ENCODE measurements around the gene LOXHD1.

- TF ChIP-seq, protein P1, sequence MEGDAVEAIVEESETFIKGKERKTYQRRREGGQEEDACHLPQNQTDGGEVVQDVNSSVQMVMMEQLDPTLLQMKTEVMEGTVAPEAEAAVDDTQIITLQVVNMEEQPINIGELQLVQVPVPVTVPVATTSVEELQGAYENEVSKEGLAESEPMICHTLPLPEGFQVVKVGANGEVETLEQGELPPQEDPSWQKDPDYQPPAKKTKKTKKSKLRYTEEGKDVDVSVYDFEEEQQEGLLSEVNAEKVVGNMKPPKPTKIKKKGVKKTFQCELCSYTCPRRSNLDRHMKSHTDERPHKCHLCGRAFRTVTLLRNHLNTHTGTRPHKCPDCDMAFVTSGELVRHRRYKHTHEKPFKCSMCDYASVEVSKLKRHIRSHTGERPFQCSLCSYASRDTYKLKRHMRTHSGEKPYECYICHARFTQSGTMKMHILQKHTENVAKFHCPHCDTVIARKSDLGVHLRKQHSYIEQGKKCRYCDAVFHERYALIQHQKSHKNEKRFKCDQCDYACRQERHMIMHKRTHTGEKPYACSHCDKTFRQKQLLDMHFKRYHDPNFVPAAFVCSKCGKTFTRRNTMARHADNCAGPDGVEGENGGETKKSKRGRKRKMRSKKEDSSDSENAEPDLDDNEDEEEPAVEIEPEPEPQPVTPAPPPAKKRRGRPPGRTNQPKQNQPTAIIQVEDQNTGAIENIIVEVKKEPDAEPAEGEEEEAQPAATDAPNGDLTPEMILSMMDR (conservative IDR thresholded peaks at IDR 0.05; ENCODE audit: low read depth, low read length), result no peak
- TF ChIP-seq EZH2 (IDR thresholded peaks at IDR 0.05; ENCODE audit: borderline replicate concordance, low read depth, low read length, poor library complexity, severe bottlenecking), result no peak
These were observed 67.9 kb downstream of the LOXHD1 start for GRCh38 chr18:46588971-46589660.
